ENCODE data around the gene SERTAD3.

DNA sequence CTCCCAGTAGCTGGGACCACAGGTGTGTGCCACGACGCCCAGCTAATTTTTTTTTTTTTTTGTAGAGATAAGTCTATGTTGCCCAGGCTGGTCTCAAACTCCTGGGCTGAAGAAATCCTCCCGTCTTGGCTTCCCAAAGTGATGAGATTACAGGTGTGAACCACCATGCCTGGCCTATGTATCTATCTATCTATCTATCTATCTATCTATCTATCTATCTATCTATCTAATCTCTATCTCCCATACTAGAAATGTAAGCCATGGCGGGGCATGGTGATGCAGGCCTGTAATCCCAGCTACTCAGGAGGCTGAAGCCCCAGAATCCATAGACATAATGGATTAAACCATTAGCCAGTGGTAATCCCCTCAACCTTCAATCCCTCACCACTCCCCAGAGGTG, 6.5 kb upstream of the SERTAD3 start:
- TF ChIP-seq, protein P1, sequence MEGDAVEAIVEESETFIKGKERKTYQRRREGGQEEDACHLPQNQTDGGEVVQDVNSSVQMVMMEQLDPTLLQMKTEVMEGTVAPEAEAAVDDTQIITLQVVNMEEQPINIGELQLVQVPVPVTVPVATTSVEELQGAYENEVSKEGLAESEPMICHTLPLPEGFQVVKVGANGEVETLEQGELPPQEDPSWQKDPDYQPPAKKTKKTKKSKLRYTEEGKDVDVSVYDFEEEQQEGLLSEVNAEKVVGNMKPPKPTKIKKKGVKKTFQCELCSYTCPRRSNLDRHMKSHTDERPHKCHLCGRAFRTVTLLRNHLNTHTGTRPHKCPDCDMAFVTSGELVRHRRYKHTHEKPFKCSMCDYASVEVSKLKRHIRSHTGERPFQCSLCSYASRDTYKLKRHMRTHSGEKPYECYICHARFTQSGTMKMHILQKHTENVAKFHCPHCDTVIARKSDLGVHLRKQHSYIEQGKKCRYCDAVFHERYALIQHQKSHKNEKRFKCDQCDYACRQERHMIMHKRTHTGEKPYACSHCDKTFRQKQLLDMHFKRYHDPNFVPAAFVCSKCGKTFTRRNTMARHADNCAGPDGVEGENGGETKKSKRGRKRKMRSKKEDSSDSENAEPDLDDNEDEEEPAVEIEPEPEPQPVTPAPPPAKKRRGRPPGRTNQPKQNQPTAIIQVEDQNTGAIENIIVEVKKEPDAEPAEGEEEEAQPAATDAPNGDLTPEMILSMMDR (IDR thresholded peaks at IDR 0.05), result no peak
- TF ChIP-seq POLR2A (IDR thresholded peaks at IDR 0.05), result no peak
